Inflammatory macrophage treated with lipopolysaccharide for 1 hour (primary cell): Measurements from ENCODE around the gene GOLT1B.
"Not testable (repeated sequence)": the region's sequence is repeated elsewhere in the genome, so short reads cannot be mapped to it uniquely, and the experiment has no call there.

Experiments used
- DNase-seq, 2 donors: peaks; one replicate each; pipeline ENCODE4 v3.0.0-alpha.2; 2020 to 2022

GOLT1B gene

GRCh38 chr12:21501258-21502163 lies at the start of gene GOLT1B, which contains the start of gene RECQL:
Gene GOLT1B, plus strand, starts transcription at chr12:21501789. Its CDS starts 135 bp downstream, at chr12:21501924.
Gene RECQL, minus strand, starts transcription at chr12:21501635. Its CDS starts 2,065 bp downstream, at chr12:21499570.
- peak; percentile 98 for DNase-seq

- no peak for DNase-seq
Observed at GRCh38 chr12:21453312-21453852, 48.2 kb upstream of the GOLT1B start.

GRCh38 chr12:21456291-21456780 lies 45.3 kb upstream of the GOLT1B start:
- peak; percentile 67 to 70 for DNase-seq

DNA sequence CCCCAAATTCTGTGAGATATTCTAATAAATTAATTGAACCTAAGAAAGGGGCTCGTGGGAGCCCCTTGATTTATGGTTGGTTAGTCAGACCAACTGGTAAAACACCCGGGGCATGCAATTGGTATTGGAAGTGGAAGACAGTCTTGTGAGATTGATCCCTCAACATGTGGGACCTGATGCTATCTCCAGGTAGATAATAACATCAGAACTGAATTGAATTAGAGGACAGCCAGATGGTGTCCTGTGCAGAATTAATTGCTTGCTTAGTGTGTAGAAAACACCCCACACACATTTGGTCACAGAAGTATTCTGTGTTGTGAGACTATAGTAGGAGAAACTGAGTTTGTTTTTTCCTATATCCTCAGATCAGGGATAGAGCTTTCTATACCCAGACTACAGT lies 42.1 kb upstream of the GOLT1B start:
- DNase-seq = no peak

- DNase-seq = not testable (repeated sequence)
Observed at GRCh38 chr12:21467334-21467733, 34.3 kb upstream of the GOLT1B start.

DNA sequence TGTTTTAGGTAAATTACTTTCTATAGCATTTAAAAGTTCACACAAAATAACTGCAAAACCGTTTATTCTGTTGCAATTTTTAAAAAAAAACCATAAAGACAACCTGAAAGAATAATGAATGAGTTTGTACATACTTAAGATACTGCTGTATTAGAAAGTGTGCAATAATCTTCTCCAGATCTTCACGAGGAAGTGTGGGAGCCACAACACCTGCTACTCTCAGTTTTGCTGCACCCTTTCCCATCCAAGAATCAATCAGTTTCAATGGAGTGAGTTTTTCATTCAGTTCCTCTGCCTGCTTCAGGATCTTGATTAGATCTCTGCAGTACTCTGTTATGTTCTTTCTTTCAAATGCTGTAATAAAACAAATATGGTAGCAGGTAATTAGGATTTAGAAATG lies 30.3 kb upstream of the GOLT1B start:
- DNase-seq = no peak

DNA sequence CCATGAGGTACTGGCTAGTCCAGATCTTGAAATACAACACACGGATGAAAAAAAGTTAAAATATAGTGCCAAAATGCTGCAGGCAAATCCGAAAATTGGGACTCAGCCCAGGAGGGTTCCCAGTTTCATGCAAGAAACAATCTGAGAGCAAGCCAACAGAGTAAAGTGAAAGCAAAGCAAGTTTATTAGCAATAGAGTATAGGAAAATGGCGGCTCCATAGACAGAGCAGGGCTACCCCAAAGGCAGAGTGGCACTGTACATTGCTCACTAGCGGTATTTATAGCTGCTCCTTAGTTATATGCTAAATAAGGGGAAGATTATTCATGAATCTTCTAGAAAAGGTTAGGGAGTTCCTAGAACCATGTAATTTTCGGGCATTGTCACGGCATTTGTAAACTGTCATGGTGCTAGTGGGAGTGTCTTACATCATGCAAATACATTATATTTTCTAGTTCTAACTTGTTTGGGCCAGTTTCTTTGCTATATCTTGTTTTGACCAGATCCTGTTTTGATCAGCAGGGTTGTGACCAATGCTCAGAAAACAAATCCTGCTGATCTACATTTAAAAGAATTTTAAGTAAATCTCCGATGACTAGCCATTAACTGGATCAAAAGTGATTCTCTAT lies 29.3 kb upstream of the GOLT1B start:
- DNase-seq = no peak

- DNase-seq = no peak
Observed at GRCh38 chr12:21475552-21475951, 26.0 kb upstream of the GOLT1B start.

GRCh38 chr12:21476949-21477348 lies 24.6 kb upstream of the GOLT1B start:
- DNase-seq = no peak

DNA sequence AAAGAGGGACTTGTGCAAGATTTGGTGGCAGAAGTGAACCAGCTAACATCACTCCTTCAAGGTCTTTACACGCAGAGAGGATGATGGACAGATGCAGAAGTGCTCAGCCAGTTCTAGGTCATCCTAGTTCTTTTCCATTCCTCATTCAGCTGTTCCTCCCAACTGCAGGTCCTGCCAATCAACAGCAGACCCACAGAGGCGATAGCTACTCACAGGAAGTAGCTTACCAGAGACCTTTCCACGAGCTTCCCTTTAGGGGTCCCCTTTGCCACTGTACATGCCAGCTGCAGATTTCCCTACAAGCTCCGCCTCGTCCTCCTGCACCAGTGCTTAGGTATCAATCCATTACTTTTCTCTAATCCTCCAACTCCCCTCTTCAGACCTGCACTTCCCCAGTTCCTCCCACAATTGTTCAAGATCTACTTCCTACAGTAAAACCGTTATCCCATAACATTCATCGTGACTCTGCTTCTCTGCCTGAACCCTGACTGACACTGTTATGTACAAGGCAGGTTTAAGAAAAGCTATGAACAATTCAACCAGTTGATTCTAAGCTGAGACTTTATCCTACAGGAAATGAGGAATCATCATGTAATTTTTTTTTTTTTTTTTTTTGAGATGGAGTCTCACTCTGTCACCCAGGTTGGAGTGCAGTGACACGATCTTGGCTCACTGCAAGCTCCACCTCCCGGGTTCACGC lies 22.7 kb upstream of the GOLT1B start:
- DNase-seq = no peak

DNA sequence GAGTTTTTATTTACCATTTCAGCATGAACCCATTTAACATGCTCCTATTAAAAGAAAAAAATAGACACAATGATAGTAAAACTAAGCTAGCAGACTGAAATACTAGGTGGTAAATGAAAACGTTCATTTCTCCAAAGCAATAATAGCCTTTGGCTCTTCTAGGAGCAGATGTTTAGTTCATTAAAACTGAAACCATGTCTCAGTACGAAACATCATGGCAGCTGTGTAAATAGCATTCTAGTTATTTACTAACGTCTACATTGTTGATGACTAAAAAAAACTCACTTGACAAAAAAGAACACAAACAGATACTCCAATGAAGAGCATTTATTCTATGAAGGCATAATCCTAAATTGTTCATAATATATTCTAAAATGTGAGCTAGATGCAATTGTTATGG lies 18.1 kb upstream of the GOLT1B start:
- DNase-seq = no peak

GRCh38 chr12:21485998-21486397 lies 15.6 kb upstream of the GOLT1B start:
- no peak for DNase-seq

DNA sequence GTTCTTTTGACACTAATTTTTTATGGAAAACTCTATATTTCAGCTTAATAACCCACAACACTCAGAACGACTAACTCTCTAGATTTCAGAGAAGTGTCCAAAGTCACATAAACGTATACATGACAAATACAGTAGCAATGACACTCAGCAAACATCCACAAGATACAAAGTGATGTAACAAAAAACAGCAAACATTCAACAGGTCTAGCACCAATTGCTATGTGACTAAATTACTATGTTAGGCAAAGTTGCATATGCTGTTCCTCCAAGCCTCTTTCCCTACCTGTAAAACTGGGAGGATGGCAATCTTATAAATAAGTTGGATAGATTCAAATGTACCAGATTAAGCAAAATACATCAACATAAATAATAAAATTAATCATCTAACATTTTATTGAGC lies 1.8 kb upstream of the GOLT1B start:
- no peak for DNase-seq

GRCh38 chr12:21500786-21501257 lies 767 bp upstream of the GOLT1B start:
- DNase-seq = no peak

GRCh38 chr12:21502164-21502496 lies 541 bp downstream of the GOLT1B start:
- peak; percentile 62 to 65 for DNase-seq

GRCh38 chr12:21502872-21503271 lies 1.3 kb downstream of the GOLT1B start:
- DNase-seq = no peak

DNA sequence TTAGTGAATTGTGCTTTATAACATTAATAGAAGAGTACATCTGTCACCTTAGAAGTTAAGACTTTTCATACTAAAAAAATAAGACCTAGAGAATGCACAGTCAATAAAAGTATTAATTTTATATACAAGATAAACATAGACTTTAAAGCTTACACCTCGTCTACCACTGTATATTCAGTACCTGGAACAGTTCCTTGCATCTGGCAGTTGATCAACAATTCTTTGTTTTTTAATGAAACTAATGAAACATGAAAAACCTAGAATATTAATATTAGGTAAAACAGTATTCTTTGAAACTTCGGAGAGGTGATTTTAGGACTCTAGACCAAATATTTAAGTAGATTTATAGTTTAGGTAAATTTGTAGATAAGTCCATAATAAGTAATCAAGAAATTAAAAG lies 4.3 kb downstream of the GOLT1B start:
- no peak for DNase-seq

- DNase-seq = no peak
Observed at GRCh38 chr12:21507849-21508248, 6.3 kb downstream of the GOLT1B start.

GRCh38 chr12:21509768-21510167 lies 8.2 kb downstream of the GOLT1B start:
- DNase-seq = no peak

GRCh38 chr12:21516281-21516680 lies 14.7 kb downstream of the GOLT1B start:
- no peak for DNase-seq

- no peak for DNase-seq
Observed at GRCh38 chr12:21518451-21518850, 16.9 kb downstream of the GOLT1B start.

DNA sequence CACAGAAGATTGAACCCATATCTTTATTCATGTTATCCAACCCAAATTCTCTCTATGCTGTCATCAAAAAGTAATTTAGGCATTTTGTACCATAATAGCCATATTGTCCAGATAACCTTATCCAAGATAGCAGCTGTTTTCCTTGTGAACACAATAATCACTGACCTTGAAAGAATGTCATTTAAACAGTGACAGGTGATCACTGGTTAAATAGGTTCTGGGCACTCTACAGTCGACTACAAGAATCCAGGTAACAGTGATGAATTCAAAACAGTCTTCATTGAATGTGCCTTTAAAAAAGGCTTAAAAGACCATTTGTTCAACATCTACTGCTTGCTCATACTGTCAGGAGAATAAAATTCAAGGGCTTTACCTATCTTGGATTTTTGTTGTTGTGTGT lies 20.0 kb downstream of the GOLT1B start:
- no peak for DNase-seq

DNA sequence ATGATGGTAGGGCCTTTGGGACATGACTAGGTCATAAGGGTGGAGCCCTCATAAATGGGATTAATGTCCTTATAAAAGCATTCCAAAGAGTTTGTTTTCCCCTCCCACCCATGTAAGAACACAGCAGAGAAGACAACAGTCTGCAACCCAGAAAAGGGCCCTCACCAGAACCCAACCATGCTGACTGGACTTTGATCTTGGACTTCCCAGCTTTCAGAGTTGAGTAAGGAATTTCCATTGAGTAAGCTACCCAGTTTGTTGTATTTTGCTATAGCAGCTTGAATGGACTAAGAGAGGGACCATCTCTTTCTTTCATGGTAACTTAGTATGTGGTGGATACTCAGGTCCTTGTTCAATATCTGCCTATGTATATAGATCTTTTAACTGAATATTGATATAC lies 21.6 kb downstream of the GOLT1B start:
- no peak for DNase-seq
